SH-SY5Y (cell line): Measurements from ENCODE around the gene GLS2.

Experiments
- GATA2 ChIP-seq: IDR thresholded peaks from 2 replicates; pipeline ENCODE4 v1.6.1; 2011; ENCODE audit warnings: mild to moderate bottlenecking, low read depth, low read length
- GATA3 ChIP-seq: IDR thresholded peaks from 2 replicates; pipeline ENCODE4 v1.6.1; 2011; ENCODE audit warnings: low read depth, mild to moderate bottlenecking, low read length, moderate library complexity

Gene GLS2

GRCh38 chr12:56488041-56488955 is at the start of gene GLS2:
Gene GLS2, minus strand, starts transcription at chr12:56488161. Its CDS starts 43 bp downstream, at chr12:56488118.
- TF ChIP-seq GATA3 (no peak), GATA2 (no peak)

- TF ChIP-seq GATA3 = no peak
- TF ChIP-seq GATA2 = no peak
Measured at GRCh38 chr12:56537546-56537945, 49.6 kb upstream of the GLS2 start.

- TF ChIP-seq GATA2 = no peak
- TF ChIP-seq GATA3 = no peak
Measured at GRCh38 chr12:56530390-56531055, 42.6 kb upstream of the GLS2 start.

GRCh38 chr12:56529656-56530055 is 41.7 kb upstream of the GLS2 start:
- TF ChIP-seq GATA3 (no peak), GATA2 (no peak)

- TF ChIP-seq GATA2 (no peak), GATA3 (no peak)
Measured at GRCh38 chr12:56528846-56529245, 40.9 kb upstream of the GLS2 start.

- TF ChIP-seq GATA3 (no peak), GATA2 (no peak)
Measured at GRCh38 chr12:56522411-56523193, 34.6 kb upstream of the GLS2 start.

GRCh38 chr12:56521590-56522371 is 33.8 kb upstream of the GLS2 start, which contains the start of gene RBMS2:
Gene RBMS2, plus strand, starts transcription at chr12:56521820. Its CDS starts 204 bp downstream, at chr12:56522024.
- TF ChIP-seq GATA2 (no peak), GATA3 (no peak)

- no peak for TF ChIP-seq GATA2
- TF ChIP-seq GATA3 = no peak
Measured at GRCh38 chr12:56521209-56521589, 33.2 kb upstream of the GLS2 start.

GRCh38 chr12:56520506-56520905 is 32.5 kb upstream of the GLS2 start:
- TF ChIP-seq GATA3 (no peak), GATA2 (no peak)

GRCh38 chr12:56520048-56520447 is 32.1 kb upstream of the GLS2 start:
- TF ChIP-seq GATA3 (no peak), GATA2 (no peak)

- TF ChIP-seq GATA2 = no peak
- no peak for TF ChIP-seq GATA3
Measured at GRCh38 chr12:56518570-56518969, 30.6 kb upstream of the GLS2 start.

- TF ChIP-seq GATA2 (no peak), GATA3 (no peak)
Measured at GRCh38 chr12:56517854-56518253, 29.9 kb upstream of the GLS2 start.

GRCh38 chr12:56510786-56511185 is 22.8 kb upstream of the GLS2 start:
- TF ChIP-seq GATA3 = no peak
- no peak for TF ChIP-seq GATA2
